ENCODE results near the gene RINL.
"Not testable (repeated sequence)": the region's sequence is repeated elsewhere in the genome, so short reads cannot be mapped to it uniquely, and the experiment has no call there.

RINL gene

GRCh38 chr19:38826856-38827551 lies 51.1 kb downstream of the RINL start:
- H3K4me3 ChIP-seq (ENCODE audit: low read length), result no peak overlapping the region
- DNase-seq (ENCODE audit: low read depth), result no peak
- TF ChIP-seq CTCF (conservative IDR thresholded peaks at IDR 0.05; ENCODE audit: low read depth, low read length), result no peak

DNA sequence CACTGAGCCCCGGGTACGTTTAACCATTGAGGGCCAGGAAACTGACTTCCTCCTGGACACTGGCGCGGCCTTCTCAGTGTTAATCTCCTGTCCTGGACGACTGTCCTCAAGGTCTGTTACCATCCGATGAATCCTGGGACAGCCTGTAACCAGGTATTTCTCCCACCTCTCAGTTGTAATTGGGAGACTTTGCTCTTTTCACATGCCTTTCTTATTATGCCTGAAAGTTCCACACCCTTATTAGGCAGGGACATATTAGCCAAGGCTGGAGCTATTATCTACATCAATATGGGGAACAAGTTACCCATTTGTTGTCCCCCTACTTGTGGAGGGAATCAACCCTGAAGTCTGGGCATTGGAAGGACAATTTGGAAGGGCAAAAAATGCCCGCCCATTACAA lies 52.1 kb downstream of the RINL start:
- not testable (repeated sequence) for H3K4me3 ChIP-seq (ENCODE audit: low read length)

GRCh38 chr19:38821230-38821825 lies 56.7 kb downstream of the RINL start:
- H3K4me3 ChIP-seq (ENCODE audit: low read length); DNase-seq (ENCODE audit: low read depth): not testable (repeated sequence)

More for the DNA sequence above, 52.1 kb downstream of the RINL start:
- not testable (repeated sequence) for DNase-seq (ENCODE audit: low read depth)

DNA sequence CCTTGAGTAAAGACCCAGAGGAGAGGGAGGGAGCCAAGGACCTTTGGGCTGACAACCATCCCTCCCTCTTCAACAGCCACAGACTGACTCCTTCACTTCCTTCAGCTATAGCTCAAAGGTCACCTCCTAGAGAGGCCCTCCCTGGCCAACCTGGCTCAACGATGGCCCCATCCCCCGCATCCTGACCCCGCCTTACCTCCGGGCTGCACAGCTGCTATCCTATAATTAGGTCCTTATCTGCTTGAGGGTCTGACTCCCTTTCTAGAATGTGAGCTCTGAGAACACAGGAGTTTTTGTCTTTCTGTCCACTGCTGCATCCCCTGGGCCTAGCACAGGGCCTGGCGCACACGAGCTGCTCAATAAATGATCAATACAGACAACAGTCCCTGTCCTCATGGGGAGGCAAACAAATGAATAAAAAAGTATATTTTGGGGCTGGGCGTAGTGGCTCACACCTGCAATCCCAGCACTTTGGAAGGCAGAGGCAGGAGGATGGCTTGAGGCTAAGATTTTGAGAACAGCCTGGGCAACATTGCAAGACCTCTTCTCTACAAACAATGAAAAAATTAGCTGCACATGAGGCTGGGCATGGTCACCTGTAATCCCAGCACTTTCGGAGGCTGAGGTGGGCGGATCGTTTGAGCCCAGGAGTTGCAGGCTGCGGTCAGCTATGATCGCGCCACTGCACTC lies 58.7 kb downstream of the RINL start:
- no peak for DNase-seq (ENCODE audit: low read depth)
- no peak for TF ChIP-seq CTCF (conservative IDR thresholded peaks at IDR 0.05; ENCODE audit: low read depth, low read length)
- H3K4me3 ChIP-seq (ENCODE audit: low read length), result no peak overlapping the region
